HepG2 (cell line): ENCODE measurements around the gene TPRN. TPM values are rescaled to one million over a fixed set of nuclear protein-coding genes. Genes with fewer than 3 reads are reported as not detected.
A peak's percentile ranks its signal among the peaks of the same experiment; 100 is the strongest.

Experiments
- ASH2L ChIP-seq: fragments of 300-600, 200-600 bp; sonication (generic); IDR thresholded peaks from 2 replicates; pipeline ENCODE4 v1.7.0; 2017; ENCODE audit warnings: low read depth, mild to moderate bottlenecking, moderate library complexity, mixed read lengths, low read length; ENCODE audit not compliant: insufficient read length
- BRD4 ChIP-seq: sonication (generic); formaldehyde crosslinking; IDR thresholded peaks from 2 replicates; pipeline ENCODE4 v1.4.0; 2020; ENCODE audit warnings: missing genetic modification reagents
- CAMTA2 ChIP-seq: sonication (generic); formaldehyde crosslinking; IDR thresholded peaks from 2 replicates; pipeline ENCODE4 v1.4.0; 2020; ENCODE audit warnings: mild to moderate bottlenecking, missing genetic modification reagents, borderline replicate concordance
- ETV5 ChIP-seq: IDR thresholded peaks from 2 replicates; pipeline ENCODE4 v1.6.1; 2018; ENCODE audit warnings: missing biosample characterization, missing genetic modification reagents, inconsistent platforms, borderline replicate concordance
- GABPA ChIP-seq, 2 experiments: IDR thresholded peaks; 2 replicates each; pipeline ENCODE4 v1.6.1; 2011 to 2016; ENCODE audit warnings: low read depth in 2 of 2, low read length in 1 of 2, missing biosample characterization in 1 of 2, missing genetic modification characterization in 1 of 2
- GABPB1 ChIP-seq: IDR thresholded peaks from 2 replicates; pipeline ENCODE4 v1.6.1; 2016; ENCODE audit warnings: mild to moderate bottlenecking, missing genetic modification reagents, moderate library complexity, missing compliant biosample characterization
- SETDB1 ChIP-seq: sonication (generic); formaldehyde crosslinking; IDR thresholded peaks from 2 replicates; pipeline ENCODE4 v1.5.1; 2020; ENCODE audit warnings: missing genetic modification reagents, mild to moderate bottlenecking, borderline replicate concordance
- SMC3 ChIP-seq: IDR thresholded peaks from 2 replicates; pipeline ENCODE4 v1.6.1; 2011; ENCODE audit warnings: low read length, improper control_type of control experiment
- SNAI1 ChIP-seq: sonication (generic); formaldehyde crosslinking; IDR thresholded peaks from 2 replicates; pipeline ENCODE4 v1.5.0; 2020; ENCODE audit warnings: mild to moderate bottlenecking, missing genetic modification reagents, borderline replicate concordance
- ZNF207 ChIP-seq: fragments of 450-650 bp; IDR thresholded peaks from 2 replicates; pipeline ENCODE4 v1.6.1; 2016; ENCODE audit warnings: antibody characterized with exemption, borderline replicate concordance
- ZNF598 ChIP-seq: sonication (generic); formaldehyde crosslinking; IDR thresholded peaks from 2 replicates; pipeline ENCODE4 v1.5.1; 2020; ENCODE audit warnings: mild to moderate bottlenecking, missing genetic modification reagents, borderline replicate concordance
- polyA plus RNA-seq, 8 experiments: library from polyadenylated mRNA; depleted of rRNA in 3 of 8; stranded (reverse) in 7 of 8; unstranded in 1 of 8; fragments of >200 nt; fragmentation: Illumina TruSeq in 4 of 8; extraction: Trizol in 4 of 8; gene quantifications; 2 replicates each; pipeline versions ENCODE4 v1.2.1 to v1.2.3, GENCODE V29; 2011 to 2016; ENCODE audit warnings: low read depth in 4 of 8, missing spikeins in 1 of 8, mixed read lengths in 1 of 8; ENCODE audit not compliant: insufficient read depth in 1 of 8
- total RNA-seq, 5 experiments: library from RNA; depleted of rRNA; stranded (reverse); fragments of >200 nt; fragmentation: Illumina TruSeq; extraction: Trizol; gene quantifications; 2 replicates each; pipeline ENCODE4 v1.2.3, GENCODE V29; 2016; ENCODE audit warnings: low read depth in 1 of 5
- TF ChIP-seq, protein P1 (sequence below): sonication (generic); formaldehyde crosslinking; IDR thresholded peaks from 2 replicates; pipeline ENCODE4 v1.5.0; 2020; ENCODE audit warnings: mild to moderate bottlenecking, missing genetic modification reagents, borderline replicate concordance
- TF ChIP-seq, protein P2 (sequence below): IDR thresholded peaks from 2 replicates; pipeline ENCODE4 v1.6.1; 2012; ENCODE audit warnings: inconsistent platforms
- TF ChIP-seq, protein P3 (sequence below): sonication (generic); formaldehyde crosslinking; IDR thresholded peaks from 2 replicates; pipeline ENCODE4 v1.5.0; 2020; ENCODE audit warnings: mild to moderate bottlenecking, missing genetic modification reagents, borderline replicate concordance
- TF ChIP-seq, protein P4 (sequence below): sonication (generic); formaldehyde crosslinking; IDR thresholded peaks from 2 replicates; pipeline ENCODE4 v1.5.1; 2020; ENCODE audit warnings: mild to moderate bottlenecking, missing genetic modification reagents, moderate library complexity
- TF ChIP-seq, protein P5 (sequence below): sonication (generic); formaldehyde crosslinking; IDR thresholded peaks from 2 replicates; pipeline ENCODE4 v1.8.1; 2023; ENCODE audit warnings: missing genetic modification reagents, mild to moderate bottlenecking, borderline replicate concordance

The TPRN gene
- total and polyA plus RNA-seq, 2 of the 13 experiments (the other 11 are each of a cell fraction or from before 2014, with no cell fraction given): 10.1 to 19.2 TPM

DNA sequence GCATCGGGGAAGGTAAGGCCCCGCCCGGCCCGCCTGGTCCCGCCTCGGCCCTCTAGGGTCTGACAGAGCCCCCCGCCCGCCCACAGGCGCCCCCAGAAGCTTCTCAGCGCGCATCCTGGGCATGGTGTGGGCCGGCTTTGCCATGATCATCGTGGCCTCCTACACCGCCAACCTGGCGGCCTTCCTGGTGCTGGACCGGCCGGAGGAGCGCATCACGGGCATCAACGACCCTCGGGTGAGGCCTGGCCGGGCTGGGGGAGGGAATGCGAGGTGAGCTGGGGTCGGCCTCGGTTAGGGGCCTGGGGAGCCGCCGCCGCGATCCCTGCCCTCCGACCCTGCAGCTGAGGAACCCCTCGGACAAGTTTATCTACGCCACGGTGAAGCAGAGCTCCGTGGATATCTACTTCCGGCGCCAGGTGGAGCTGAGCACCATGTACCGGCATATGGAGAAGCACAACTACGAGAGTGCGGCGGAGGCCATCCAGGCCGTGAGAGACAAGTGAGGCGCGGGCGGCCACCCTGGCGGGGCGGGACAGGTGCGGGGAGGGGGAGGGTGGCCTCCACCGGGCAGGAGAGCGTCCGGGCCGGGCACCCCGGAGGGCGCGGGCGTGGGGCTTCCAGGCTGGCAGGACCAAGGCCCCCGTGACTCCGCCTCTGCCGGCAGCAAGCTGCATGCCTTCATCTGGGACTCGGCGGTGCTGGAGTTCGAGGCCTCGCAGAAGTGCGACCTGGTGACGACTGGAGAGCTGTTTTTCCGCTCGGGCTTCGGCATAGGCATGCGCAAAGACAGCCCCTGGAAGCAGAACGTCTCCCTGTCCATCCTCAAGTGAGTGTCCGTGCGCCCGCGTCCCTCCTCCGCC, 37.8 kb downstream of the TPRN start (continued):
- no peak for TF ChIP-seq ASH2L
- TF ChIP-seq, protein P1, sequence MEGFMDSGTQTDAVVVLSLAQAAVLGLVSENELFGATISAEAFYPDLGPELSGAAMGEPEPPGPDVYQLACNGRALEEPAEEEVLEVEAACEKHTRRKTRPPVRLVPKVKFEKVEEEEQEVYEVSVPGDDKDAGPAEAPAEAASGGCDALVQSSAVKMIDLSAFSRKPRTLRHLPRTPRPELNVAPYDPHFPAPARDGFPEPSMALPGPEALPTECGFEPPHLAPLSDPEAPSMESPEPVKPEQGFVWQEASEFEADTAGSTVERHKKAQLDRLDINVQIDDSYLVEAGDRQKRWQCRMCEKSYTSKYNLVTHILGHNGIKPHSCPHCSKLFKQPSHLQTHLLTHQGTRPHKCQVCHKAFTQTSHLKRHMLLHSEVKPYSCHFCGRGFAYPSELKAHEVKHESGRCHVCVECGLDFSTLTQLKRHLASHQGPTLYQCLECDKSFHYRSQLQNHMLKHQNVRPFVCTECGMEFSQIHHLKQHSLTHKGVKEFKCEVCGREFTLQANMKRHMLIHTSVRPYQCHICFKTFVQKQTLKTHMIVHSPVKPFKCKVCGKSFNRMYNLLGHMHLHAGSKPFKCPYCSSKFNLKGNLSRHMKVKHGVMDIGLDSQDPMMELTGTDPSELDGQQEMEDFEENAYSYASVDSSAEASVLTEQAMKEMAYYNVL (CRISPR knock-in tag): 0 out of 2 replicates have a peak, but pooled peaks have one; percentile 46
- TF ChIP-seq, protein P2, sequence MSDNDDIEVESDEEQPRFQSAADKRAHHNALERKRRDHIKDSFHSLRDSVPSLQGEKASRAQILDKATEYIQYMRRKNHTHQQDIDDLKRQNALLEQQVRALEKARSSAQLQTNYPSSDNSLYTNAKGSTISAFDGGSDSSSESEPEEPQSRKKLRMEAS: peak; percentile 52; the same call in 1 of the 2 replicates
- 0 out of 2 replicates have a peak, but pooled peaks have one; percentile 7 for TF ChIP-seq CAMTA2 (CRISPR knock-in tag)
- TF ChIP-seq, protein P3, sequence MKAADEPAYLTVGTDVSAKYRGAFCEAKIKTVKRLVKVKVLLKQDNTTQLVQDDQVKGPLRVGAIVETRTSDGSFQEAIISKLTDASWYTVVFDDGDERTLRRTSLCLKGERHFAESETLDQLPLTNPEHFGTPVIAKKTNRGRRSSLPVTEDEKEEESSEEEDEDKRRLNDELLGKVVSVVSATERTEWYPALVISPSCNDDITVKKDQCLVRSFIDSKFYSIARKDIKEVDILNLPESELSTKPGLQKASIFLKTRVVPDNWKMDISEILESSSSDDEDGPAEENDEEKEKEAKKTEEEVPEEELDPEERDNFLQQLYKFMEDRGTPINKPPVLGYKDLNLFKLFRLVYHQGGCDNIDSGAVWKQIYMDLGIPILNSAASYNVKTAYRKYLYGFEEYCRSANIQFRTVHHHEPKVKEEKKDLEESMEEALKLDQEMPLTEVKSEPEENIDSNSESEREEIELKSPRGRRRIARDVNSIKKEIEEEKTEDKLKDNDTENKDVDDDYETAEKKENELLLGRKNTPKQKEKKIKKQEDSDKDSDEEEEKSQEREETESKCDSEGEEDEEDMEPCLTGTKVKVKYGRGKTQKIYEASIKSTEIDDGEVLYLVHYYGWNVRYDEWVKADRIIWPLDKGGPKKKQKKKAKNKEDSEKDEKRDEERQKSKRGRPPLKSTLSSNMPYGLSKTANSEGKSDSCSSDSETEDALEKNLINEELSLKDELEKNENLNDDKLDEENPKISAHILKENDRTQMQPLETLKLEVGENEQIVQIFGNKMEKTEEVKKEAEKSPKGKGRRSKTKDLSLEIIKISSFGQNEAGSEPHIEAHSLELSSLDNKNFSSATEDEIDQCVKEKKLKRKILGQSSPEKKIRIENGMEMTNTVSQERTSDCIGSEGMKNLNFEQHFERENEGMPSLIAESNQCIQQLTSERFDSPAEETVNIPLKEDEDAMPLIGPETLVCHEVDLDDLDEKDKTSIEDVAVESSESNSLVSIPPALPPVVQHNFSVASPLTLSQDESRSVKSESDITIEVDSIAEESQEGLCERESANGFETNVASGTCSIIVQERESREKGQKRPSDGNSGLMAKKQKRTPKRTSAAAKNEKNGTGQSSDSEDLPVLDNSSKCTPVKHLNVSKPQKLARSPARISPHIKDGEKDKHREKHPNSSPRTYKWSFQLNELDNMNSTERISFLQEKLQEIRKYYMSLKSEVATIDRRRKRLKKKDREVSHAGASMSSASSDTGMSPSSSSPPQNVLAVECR (CRISPR knock-in tag): 0 out of 2 replicates have a peak, but pooled peaks have one; percentile 18
- TF ChIP-seq SETDB1 (CRISPR knock-in tag): no peak
- TF ChIP-seq GABPA (IDR thresholded peaks at IDR 0.05; ENCODE audit: low read depth, low read length): no peak
- TF ChIP-seq GABPA (CRISPR knock-in tag; IDR thresholded peaks at IDR 0.05; ENCODE audit: low read depth): peak; percentile 43
- TF ChIP-seq SMC3: peak; percentile 14; the same call in 1 of the 2 replicates
- TF ChIP-seq GABPB1 (CRISPR knock-in tag): peak; percentile 73
- no peak for TF ChIP-seq ZNF207
- TF ChIP-seq, protein P4, sequence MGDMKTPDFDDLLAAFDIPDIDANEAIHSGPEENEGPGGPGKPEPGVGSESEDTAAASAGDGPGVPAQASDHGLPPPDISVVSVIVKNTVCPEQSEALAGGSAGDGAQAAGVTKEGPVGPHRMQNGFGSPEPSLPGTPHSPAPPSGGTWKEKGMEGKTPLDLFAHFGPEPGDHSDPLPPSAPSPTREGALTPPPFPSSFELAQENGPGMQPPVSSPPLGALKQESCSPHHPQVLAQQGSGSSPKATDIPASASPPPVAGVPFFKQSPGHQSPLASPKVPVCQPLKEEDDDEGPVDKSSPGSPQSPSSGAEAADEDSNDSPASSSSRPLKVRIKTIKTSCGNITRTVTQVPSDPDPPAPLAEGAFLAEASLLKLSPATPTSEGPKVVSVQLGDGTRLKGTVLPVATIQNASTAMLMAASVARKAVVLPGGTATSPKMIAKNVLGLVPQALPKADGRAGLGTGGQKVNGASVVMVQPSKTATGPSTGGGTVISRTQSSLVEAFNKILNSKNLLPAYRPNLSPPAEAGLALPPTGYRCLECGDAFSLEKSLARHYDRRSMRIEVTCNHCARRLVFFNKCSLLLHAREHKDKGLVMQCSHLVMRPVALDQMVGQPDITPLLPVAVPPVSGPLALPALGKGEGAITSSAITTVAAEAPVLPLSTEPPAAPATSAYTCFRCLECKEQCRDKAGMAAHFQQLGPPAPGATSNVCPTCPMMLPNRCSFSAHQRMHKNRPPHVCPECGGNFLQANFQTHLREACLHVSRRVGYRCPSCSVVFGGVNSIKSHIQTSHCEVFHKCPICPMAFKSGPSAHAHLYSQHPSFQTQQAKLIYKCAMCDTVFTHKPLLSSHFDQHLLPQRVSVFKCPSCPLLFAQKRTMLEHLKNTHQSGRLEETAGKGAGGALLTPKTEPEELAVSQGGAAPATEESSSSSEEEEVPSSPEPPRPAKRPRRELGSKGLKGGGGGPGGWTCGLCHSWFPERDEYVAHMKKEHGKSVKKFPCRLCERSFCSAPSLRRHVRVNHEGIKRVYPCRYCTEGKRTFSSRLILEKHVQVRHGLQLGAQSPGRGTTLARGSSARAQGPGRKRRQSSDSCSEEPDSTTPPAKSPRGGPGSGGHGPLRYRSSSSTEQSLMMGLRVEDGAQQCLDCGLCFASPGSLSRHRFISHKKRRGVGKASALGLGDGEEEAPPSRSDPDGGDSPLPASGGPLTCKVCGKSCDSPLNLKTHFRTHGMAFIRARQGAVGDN (CRISPR knock-in tag): peak; percentile 60
- 0 out of 2 replicates have a peak, but pooled peaks have one; percentile 18 for TF ChIP-seq ZNF598 (CRISPR knock-in tag)
- no peak for TF ChIP-seq SNAI1 (CRISPR knock-in tag)
- peak; percentile 56 for TF ChIP-seq ETV5
- 0 out of 2 replicates have a peak, but pooled peaks have one; percentile 22 for TF ChIP-seq BRD4 (CRISPR knock-in tag)
- TF ChIP-seq, protein P5, sequence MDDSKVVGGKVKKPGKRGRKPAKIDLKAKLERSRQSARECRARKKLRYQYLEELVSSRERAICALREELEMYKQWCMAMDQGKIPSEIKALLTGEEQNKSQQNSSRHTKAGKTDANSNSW (CRISPR knock-in tag): peak; percentile 38; the same call in 1 of the 2 replicates
